ENCODE results near the gene OVCH2. TPM values are rescaled to one million over a fixed set of nuclear protein-coding genes. Genes with fewer than 3 reads are reported as not detected.

Gene OVCH2, protein sequence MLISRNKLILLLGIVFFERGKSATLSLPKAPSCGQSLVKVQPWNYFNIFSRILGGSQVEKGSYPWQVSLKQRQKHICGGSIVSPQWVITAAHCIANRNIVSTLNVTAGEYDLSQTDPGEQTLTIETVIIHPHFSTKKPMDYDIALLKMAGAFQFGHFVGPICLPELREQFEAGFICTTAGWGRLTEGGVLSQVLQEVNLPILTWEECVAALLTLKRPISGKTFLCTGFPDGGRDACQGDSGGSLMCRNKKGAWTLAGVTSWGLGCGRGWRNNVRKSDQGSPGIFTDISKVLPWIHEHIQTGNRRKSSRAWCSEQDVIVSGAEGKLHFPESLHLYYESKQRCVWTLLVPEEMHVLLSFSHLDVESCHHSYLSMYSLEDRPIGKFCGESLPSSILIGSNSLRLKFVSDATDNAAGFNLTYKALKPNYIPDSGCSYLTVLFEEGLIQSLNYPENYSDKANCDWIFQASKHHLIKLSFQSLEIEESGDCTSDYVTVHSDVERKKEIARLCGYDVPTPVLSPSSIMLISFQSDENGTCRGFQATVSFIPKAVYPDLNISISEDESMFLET
- not detected for total RNA-seq
- not detected for polyA plus RNA-seq

- Histone ChIP-seq H3K36me3 (ENCODE audit: control insufficient read depth in 4 of 4, insufficient read depth in 3 of 4, low read depth in 1 of 4, low read length in 3 of 4) (no peaks in the 10 kb centered on the region), H3K9me3 (ENCODE audit: control insufficient read depth in 4 of 4, low read length in 3 of 4) (no peaks in the 10 kb centered on the region), H3K4me1 (ENCODE audit: control insufficient read depth in 4 of 4, insufficient read depth in 4 of 4, low read length in 3 of 4) (no peaks in the 10 kb centered on the region), H3K27me3 (ENCODE audit: control insufficient read depth in 4 of 4, insufficient read depth in 4 of 4, low read length in 3 of 4) (peaks cover 0 to 4% (median 0%) of the 10 kb centered on the region in 4 donors), H3K27ac (ENCODE audit: low read depth in 1 of 2, low read length in 2 of 2) (no peak within 1 kb of the TSS), H3K9ac (ENCODE audit: low read depth in 1 of 2, low read length in 2 of 2) (no peak within 1 kb of the TSS), H3K4me3 (ENCODE audit: low read depth in 1 of 3, low read length in 3 of 3) (no peak within 1 kb of the TSS)
- TF ChIP-seq JUND (IDR thresholded peaks at IDR 0.05) (no peak), YY1 (IDR thresholded peaks at IDR 0.05) (no peak), FOXA2 (IDR thresholded peaks at IDR 0.05) (no peak), HNF4A (conservative IDR thresholded peaks at IDR 0.05) (no peak), SP1 (IDR thresholded peaks at IDR 0.05) (no peak), HNF4G (IDR thresholded peaks at IDR 0.05) (no peak), NR2F2 (IDR thresholded peaks at IDR 0.05) (no peak), EGR1 (IDR thresholded peaks at IDR 0.05; ENCODE audit: low read depth in 2 of 2) (no peak), REST (IDR thresholded peaks at IDR 0.05) (no peak), FOXA1 (IDR thresholded peaks at IDR 0.05) (no peak), RXRA (IDR thresholded peaks at IDR 0.05) (no peak), TAF1 (conservative IDR thresholded peaks at IDR 0.05) (no peak), RAD21 (IDR thresholded peaks at IDR 0.05) (no peak), GABPA (IDR thresholded peaks at IDR 0.05 in 1 of 2, conservative IDR thresholded peaks at IDR 0.05 in 1 of 2) (no peak)
- TF ChIP-seq, protein P1, sequence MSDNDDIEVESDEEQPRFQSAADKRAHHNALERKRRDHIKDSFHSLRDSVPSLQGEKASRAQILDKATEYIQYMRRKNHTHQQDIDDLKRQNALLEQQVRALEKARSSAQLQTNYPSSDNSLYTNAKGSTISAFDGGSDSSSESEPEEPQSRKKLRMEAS (IDR thresholded peaks at IDR 0.05) = no peak
- TF ChIP-seq, protein P2, sequence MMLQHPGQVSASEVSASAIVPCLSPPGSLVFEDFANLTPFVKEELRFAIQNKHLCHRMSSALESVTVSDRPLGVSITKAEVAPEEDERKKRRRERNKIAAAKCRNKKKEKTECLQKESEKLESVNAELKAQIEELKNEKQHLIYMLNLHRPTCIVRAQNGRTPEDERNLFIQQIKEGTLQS (IDR thresholded peaks at IDR 0.05) = no peak
- TF ChIP-seq, protein P3, sequence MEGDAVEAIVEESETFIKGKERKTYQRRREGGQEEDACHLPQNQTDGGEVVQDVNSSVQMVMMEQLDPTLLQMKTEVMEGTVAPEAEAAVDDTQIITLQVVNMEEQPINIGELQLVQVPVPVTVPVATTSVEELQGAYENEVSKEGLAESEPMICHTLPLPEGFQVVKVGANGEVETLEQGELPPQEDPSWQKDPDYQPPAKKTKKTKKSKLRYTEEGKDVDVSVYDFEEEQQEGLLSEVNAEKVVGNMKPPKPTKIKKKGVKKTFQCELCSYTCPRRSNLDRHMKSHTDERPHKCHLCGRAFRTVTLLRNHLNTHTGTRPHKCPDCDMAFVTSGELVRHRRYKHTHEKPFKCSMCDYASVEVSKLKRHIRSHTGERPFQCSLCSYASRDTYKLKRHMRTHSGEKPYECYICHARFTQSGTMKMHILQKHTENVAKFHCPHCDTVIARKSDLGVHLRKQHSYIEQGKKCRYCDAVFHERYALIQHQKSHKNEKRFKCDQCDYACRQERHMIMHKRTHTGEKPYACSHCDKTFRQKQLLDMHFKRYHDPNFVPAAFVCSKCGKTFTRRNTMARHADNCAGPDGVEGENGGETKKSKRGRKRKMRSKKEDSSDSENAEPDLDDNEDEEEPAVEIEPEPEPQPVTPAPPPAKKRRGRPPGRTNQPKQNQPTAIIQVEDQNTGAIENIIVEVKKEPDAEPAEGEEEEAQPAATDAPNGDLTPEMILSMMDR (IDR thresholded peaks at IDR 0.05; ENCODE audit: low read depth, low read length, missing input control) = no peak
- no peak for DNase-seq (ENCODE audit: low spot score)
- WGBS = 62% methylated on average over 2 of the region's 2 CpGs
Observed at GRCh38 chr11:7706377-7706776, at the start of gene OVCH2. Gene OVCH2, minus strand, starts transcription at chr11:7706477. Its CDS starts 83 bp downstream, at chr11:7706394.

GRCh38 chr11:7749456-7749855, 43.2 kb upstream of the OVCH2 start:
- peaks cover 0 to 3% (median under 1%) of the 10 kb centered on the region in 4 donors for H3K27me3 ChIP-seq (ENCODE audit: control insufficient read depth in 4 of 4, insufficient read depth in 4 of 4, low read length in 3 of 4)
- no peak for DNase-seq (ENCODE audit: low spot score)
- H3K27ac ChIP-seq (ENCODE audit: low read depth in 1 of 2, low read length in 2 of 2) = no peak overlapping the region
- no peak overlapping the region for H3K9ac ChIP-seq (ENCODE audit: low read depth in 1 of 2, low read length in 2 of 2)
- no peaks in the 10 kb centered on the region for H3K4me1 ChIP-seq (ENCODE audit: control insufficient read depth in 4 of 4, insufficient read depth in 4 of 4, low read length in 3 of 4)
- TF ChIP-seq RXRA (IDR thresholded peaks at IDR 0.05) = no peak
- TF ChIP-seq EGR1 (IDR thresholded peaks at IDR 0.05; ENCODE audit: low read depth in 2 of 2) = no peak
- TF ChIP-seq SP1 (IDR thresholded peaks at IDR 0.05) = no peak
- no peak for TF ChIP-seq NR2F2 (IDR thresholded peaks at IDR 0.05)
- TF ChIP-seq JUND (IDR thresholded peaks at IDR 0.05) = no peak
- TF ChIP-seq, protein P2 (IDR thresholded peaks at IDR 0.05) = no peak
- TF ChIP-seq, protein P1 (IDR thresholded peaks at IDR 0.05) = no peak
- no peak for TF ChIP-seq HNF4A (conservative IDR thresholded peaks at IDR 0.05)
- no peak for TF ChIP-seq RAD21 (IDR thresholded peaks at IDR 0.05)
- TF ChIP-seq YY1 (IDR thresholded peaks at IDR 0.05) = no peak
- TF ChIP-seq FOXA1 (IDR thresholded peaks at IDR 0.05) = no peak
- TF ChIP-seq, protein P4, sequence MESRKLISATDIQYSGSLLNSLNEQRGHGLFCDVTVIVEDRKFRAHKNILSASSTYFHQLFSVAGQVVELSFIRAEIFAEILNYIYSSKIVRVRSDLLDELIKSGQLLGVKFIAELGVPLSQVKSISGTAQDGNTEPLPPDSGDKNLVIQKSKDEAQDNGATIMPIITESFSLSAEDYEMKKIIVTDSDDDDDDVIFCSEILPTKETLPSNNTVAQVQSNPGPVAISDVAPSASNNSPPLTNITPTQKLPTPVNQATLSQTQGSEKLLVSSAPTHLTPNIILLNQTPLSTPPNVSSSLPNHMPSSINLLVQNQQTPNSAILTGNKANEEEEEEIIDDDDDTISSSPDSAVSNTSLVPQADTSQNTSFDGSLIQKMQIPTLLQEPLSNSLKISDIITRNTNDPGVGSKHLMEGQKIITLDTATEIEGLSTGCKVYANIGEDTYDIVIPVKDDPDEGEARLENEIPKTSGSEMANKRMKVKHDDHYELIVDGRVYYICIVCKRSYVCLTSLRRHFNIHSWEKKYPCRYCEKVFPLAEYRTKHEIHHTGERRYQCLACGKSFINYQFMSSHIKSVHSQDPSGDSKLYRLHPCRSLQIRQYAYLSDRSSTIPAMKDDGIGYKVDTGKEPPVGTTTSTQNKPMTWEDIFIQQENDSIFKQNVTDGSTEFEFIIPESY (IDR thresholded peaks at IDR 0.05) = no peak
- no peak for TF ChIP-seq FOXA2 (IDR thresholded peaks at IDR 0.05)
- no peak for TF ChIP-seq HNF4G (IDR thresholded peaks at IDR 0.05)
- no peak for TF ChIP-seq GABPA (IDR thresholded peaks at IDR 0.05 in 1 of 2, conservative IDR thresholded peaks at IDR 0.05 in 1 of 2)
- WGBS = 91% methylated on average over 2 of the region's 2 CpGs
- H3K9me3 ChIP-seq (ENCODE audit: control insufficient read depth in 4 of 4, low read length in 3 of 4) = no peaks in the 10 kb centered on the region
- H3K36me3 ChIP-seq (ENCODE audit: control insufficient read depth in 4 of 4, insufficient read depth in 3 of 4, low read depth in 1 of 4, low read length in 3 of 4) = no peaks in the 10 kb centered on the region
- no peak overlapping the region for H3K4me3 ChIP-seq (ENCODE audit: low read depth in 1 of 3, low read length in 3 of 3)
